Activated CD4-positive, alpha-beta T cell treated with anti-CD3 and anti-CD28 coated beads, Interleukin-2, Interleukin-6, amounts not matched to agents 100 ng/mL and 50 ng/mL, durations not matched to agents 16 hours and 8 hours (primary cell): Measurements from ENCODE around the gene APBB3.

Experiments
- DNase-seq: peaks from one replicate; pipeline ENCODE4 v3.0.0-alpha.2; 2020

The APBB3 gene

GRCh38 chr5:140551872-140552271 is 12.5 kb downstream of the APBB3 start:
- DNase-seq, result no peak

GRCh38 chr5:140550147-140551079 is 14.0 kb downstream of the APBB3 start:
- no peak for DNase-seq

GRCh38 chr5:140549237-140550144 is 14.9 kb downstream of the APBB3 start:
- DNase-seq, result no peak

- no peak for DNase-seq
These were observed 15.6 kb downstream of the APBB3 start for GRCh38 chr5:140548791-140549190.

- DNase-seq, result no peak
These were observed 16.1 kb downstream of the APBB3 start for GRCh38 chr5:140548300-140548688.

GRCh38 chr5:140547508-140548299 is 16.7 kb downstream of the APBB3 start, which contains the start of gene EIF4EBP3:
EIF4EBP3 (plus strand) TSS chr5:140547662; CDS start chr5:140547738, 76 bp downstream.
- peak; percentile 89 for DNase-seq

- DNase-seq, result no peak
These were observed 17.4 kb downstream of the APBB3 start for GRCh38 chr5:140546851-140547507.

- no peak for DNase-seq
These were observed 18.8 kb downstream of the APBB3 start for GRCh38 chr5:140545606-140546005.

- no peak for DNase-seq
These were observed 19.4 kb downstream of the APBB3 start for GRCh38 chr5:140544986-140545385.

GRCh38 chr5:140542972-140543371 is 21.4 kb downstream of the APBB3 start:
- DNase-seq, result no peak

- no peak for DNase-seq
These were observed 24.2 kb downstream of the APBB3 start for GRCh38 chr5:140540227-140540626.

GRCh38 chr5:140524003-140524402 is 40.4 kb downstream of the APBB3 start:
- no peak for DNase-seq

GRCh38 chr5:140513124-140513523 is 51.3 kb downstream of the APBB3 start:
- no peak for DNase-seq

- no peak for DNase-seq
These were observed 54.5 kb downstream of the APBB3 start for GRCh38 chr5:140509898-140510297.
